Measurements from ENCODE around the gene CTDSP1. TPM values are rescaled to one million over a fixed set of nuclear protein-coding genes. Genes with fewer than 3 reads are reported as not detected.

Gene CTDSP1
- total and polyA plus RNA-seq, 8 donors, result 122 to 160 (median 146) TPM

DNA sequence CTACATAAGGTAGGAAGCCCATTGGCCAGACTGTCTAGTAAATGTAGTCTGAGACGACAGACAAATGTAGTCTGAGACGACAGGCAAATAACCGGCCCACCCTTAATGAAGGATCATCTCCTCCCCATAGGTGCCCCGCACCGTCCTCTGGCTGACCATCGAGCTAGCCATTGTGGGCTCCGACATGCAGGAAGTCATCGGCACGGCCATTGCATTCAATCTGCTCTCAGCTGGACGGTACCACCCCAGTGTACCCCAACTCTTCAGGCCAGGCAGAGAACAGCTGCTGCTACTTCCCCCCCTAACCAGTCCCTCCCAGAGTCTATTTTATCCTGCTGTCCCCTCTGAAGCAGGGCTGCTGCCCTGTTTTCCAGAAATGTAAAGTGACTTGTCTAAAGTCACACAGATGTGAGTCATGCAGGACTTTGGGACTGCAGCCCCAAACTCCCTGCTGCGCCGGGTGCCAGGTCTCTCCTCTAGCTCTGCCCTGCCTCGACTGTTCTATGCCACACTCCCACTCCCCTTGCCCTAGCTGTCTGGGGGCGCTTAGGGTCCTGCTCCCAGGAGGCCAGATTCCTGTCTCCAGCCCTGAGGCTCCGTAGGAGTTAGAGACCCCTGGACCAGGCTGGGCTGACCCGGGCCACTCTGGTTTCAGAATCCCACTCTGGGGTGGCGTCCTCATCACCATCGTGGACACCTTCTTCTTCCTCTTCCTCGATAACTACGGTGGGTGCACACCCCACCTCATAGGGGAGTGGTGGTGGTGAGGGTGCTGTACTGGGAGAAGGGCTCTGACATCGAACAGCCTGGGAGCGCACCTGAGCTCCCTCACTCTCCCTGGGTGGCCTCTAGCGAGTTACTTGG lies 12.9 kb upstream of the CTDSP1 start:
- Histone ChIP-seq H3K27me3 (no peaks in the 10 kb centered on the region), H3K9me3 (no peaks in the 10 kb centered on the region), H3K4me1 (peaks cover 0 to 70% of the 10 kb centered on the region in 2 donors), H3K36me3 (peaks cover 0 to 72% of the 10 kb centered on the region in 2 donors), H3K27ac (peak overlapping the region; percentile 73 to 77), H3K4me3 (peak overlapping the region in 1 of 2 donors; percentile 55)
- ATAC-seq (no peak), DNase-seq (peak in 1 of 4 donors; percentile 47)
- intact Hi-C loops (cut with DNase I), result no loop called here
- TF ChIP-seq, protein P1, sequence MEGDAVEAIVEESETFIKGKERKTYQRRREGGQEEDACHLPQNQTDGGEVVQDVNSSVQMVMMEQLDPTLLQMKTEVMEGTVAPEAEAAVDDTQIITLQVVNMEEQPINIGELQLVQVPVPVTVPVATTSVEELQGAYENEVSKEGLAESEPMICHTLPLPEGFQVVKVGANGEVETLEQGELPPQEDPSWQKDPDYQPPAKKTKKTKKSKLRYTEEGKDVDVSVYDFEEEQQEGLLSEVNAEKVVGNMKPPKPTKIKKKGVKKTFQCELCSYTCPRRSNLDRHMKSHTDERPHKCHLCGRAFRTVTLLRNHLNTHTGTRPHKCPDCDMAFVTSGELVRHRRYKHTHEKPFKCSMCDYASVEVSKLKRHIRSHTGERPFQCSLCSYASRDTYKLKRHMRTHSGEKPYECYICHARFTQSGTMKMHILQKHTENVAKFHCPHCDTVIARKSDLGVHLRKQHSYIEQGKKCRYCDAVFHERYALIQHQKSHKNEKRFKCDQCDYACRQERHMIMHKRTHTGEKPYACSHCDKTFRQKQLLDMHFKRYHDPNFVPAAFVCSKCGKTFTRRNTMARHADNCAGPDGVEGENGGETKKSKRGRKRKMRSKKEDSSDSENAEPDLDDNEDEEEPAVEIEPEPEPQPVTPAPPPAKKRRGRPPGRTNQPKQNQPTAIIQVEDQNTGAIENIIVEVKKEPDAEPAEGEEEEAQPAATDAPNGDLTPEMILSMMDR (IDR thresholded peaks at IDR 0.05), result no peak

DNA sequence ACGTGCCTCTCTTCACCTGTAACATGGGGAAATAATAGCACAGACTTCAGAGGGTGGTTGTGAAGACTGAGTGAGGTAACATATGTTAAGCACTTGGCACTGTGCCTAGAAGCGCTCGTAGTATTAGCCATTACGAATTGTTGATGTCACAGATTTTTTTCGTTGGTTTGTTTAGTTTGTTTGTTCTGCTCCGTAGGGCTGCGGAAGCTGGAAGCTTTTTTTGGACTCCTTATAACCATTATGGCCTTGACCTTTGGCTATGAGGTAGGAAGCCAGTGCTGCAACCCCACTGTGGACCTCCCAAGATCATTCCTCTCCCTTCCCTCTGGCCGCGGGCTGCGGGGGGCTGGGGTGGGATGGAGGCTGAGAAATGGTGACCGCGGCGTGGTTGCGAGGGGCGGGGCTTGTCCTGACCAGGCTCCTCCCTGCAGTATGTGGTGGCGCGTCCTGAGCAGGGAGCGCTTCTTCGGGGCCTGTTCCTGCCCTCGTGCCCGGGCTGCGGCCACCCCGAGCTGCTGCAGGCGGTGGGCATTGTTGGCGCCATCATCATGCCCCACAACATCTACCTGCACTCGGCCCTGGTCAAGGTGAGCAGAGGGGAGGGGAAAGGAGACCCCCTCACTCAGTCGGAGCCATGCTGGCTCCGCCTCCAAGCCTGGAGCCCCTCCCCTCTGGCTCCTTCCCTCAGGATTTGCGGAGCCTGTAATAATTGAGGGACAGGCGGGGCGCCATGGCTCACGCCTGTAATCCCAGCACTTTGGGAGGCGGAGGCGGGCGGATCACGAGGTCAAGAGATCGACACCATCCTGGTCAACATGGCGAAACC lies 12.1 kb upstream of the CTDSP1 start:
- H3K4me3 ChIP-seq, result peak overlapping the region; percentile 28 to 55
- ATAC-seq (peak; percentile 91), DNase-seq (peak; percentile 75 to 91 (median 84))
- H3K4me1 ChIP-seq, result peaks cover 0 to 75% of the 10 kb centered on the region in 2 donors
- peaks cover 0 to 80% of the 10 kb centered on the region in 2 donors for H3K36me3 ChIP-seq
- no peaks in the 10 kb centered on the region for H3K9me3 ChIP-seq
- H3K27ac ChIP-seq, result peak overlapping the region; percentile 73 to 77
- H3K27me3 ChIP-seq, result no peaks in the 10 kb centered on the region
- intact Hi-C loops (cut with DNase I), result no loop called here
- TF ChIP-seq, protein P1 (IDR thresholded peaks at IDR 0.05), result no peak

DNA sequence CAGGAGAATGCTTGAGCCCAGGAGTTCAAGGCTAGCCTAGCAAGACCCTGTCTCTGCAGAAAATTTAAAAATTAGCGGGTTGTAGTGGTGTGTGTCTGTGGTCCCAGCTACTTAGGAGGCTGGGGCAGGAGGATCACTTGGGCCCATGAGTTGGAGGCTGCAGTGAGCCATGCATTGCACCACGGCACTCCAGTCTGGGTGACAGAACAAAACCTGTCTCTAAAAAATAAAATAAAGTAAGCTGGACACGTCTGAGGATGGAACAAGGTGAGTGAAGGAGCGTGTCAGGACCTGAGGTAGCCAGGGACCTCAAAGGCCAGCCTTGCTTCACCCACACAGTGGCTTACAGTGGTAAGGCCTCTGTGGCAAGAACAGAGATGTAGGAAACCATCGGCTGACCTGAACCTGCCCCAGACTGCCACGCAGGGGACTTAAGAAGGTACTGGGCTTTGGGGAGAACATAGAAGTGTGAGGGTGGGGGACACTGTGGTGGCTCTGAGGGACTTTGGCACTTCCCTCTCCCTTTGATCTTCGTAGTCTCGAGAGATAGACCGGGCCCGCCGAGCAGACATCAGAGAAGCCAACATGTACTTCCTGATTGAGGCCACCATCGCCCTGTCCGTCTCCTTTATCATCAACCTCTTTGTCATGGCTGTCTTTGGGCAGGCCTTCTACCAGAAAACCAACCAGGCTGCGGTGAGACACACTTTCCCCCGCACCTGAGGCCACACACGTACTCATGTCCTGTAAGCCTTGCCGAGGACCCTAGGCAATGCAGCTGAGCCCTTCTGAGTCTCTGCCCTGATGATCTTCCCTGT lies 10.1 kb upstream of the CTDSP1 start:
- ATAC-seq, result no peak
- Histone ChIP-seq H3K36me3 (peaks cover 0 to 95% of the 10 kb centered on the region in 2 donors), H3K4me3 (no peak overlapping the region), H3K9me3 (no peaks in the 10 kb centered on the region), H3K4me1 (peaks cover 0 to 87% of the 10 kb centered on the region in 2 donors), H3K27ac (peak overlapping the region in 1 of 2 donors; percentile 77), H3K27me3 (no peaks in the 10 kb centered on the region)
- intact Hi-C loops (cut with DNase I), result loop anchor here in 1 of 2 donors (10.0 kb wide), 1 partner anchor 115 kb away; the partner anchor contains the start of genes AAMP and PNKD
- DNase-seq, result no peak
- TF ChIP-seq, protein P1 (IDR thresholded peaks at IDR 0.05), result no peak

DNA sequence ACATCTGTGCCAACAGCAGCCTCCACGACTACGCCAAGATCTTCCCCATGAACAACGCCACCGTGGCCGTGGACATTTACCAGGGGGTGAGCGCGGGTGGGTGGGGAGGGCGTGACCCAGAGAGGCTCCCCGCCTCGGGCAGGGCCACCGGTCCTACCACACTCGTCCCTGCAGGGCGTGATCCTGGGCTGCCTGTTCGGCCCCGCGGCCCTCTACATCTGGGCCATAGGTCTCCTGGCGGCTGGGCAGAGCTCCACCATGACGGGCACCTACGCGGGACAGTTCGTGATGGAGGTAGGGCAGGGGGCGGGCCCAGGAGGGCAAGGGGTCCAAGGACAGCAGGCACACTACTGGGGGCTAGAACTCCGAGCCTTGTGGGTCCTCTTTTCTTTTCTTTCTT lies 8.5 kb upstream of the CTDSP1 start:
- Histone ChIP-seq H3K9me3 (no peaks in the 10 kb centered on the region), H3K4me1 (peaks cover 4 to 84% of the 10 kb centered on the region in 2 donors), H3K27me3 (no peaks in the 10 kb centered on the region), H3K36me3 (peaks cover 0 to 84% of the 10 kb centered on the region in 2 donors), H3K4me3 (no peak overlapping the region), H3K27ac (no peak overlapping the region)
- TF ChIP-seq, protein P1 (IDR thresholded peaks at IDR 0.05), result no peak
- intact Hi-C loops (cut with DNase I), result loop anchor here in 1 of 2 donors (10.0 kb wide), 1 partner anchor 116 kb away; the partner anchor contains the start of genes AAMP and PNKD
- peak in 1 of 4 donors; percentile 79 for DNase-seq
- ATAC-seq, result no peak

Data from left lung (tissue), 10 donors.